HG02943 (cell line): ENCODE results near the gene RUSC1.
"Not testable (repeated sequence)": the region's sequence is repeated elsewhere in the genome, so short reads cannot be mapped to it uniquely, and the experiment has no call there.

Experiments used
- ATAC-seq: cut with Tn5 transposase; IDR thresholded peaks from one replicate; pipeline ENCODE4 v1.9.1; 2021; ENCODE audit warnings: mild to moderate bottlenecking, low read depth, moderate library complexity; ENCODE audit not compliant: unreplicated experiment

Gene RUSC1

GRCh38 chr1:155320661-155321617 is at the start of gene RUSC1:
TSS of gene RUSC1 (plus strand) at chr1:155320894. CDS start at chr1:155321774, 880 bp downstream.
- ATAC-seq = no peak

GRCh38 chr1:155272466-155273342 is 48.0 kb upstream of the RUSC1 start:
- peak; percentile 13 for ATAC-seq

GRCh38 chr1:155273343-155274245 is 47.1 kb upstream of the RUSC1 start, which contains the start of gene CLK2:
TSS of gene CLK2 (minus strand) at chr1:155273504. CDS start at chr1:155270977, 2,527 bp downstream.
- peak; percentile 64 for ATAC-seq

GRCh38 chr1:155277070-155277901 is 43.4 kb upstream of the RUSC1 start, which contains the start of gene HCN3:
TSS of gene HCN3 (plus strand) at chr1:155277463. CDS start at chr1:155277591, 128 bp downstream.
- peak; percentile 52 for ATAC-seq

GRCh38 chr1:155277902-155278688 is 42.6 kb upstream of the RUSC1 start:
- no peak for ATAC-seq

GRCh38 chr1:155278689-155279160 is 42.0 kb upstream of the RUSC1 start:
- ATAC-seq = no peak

GRCh38 chr1:155279268-155279667 is 41.4 kb upstream of the RUSC1 start:
- ATAC-seq = no peak

- ATAC-seq = no peak
These were observed 38.1 kb upstream of the RUSC1 start for GRCh38 chr1:155282488-155283091.

GRCh38 chr1:155284476-155284875 is 36.2 kb upstream of the RUSC1 start:
- ATAC-seq = no peak

GRCh38 chr1:155285063-155285462 is 35.6 kb upstream of the RUSC1 start:
- no peak for ATAC-seq

- ATAC-seq = no peak
These were observed 35.1 kb upstream of the RUSC1 start for GRCh38 chr1:155285631-155286044.

- ATAC-seq = no peak
These were observed 34.1 kb upstream of the RUSC1 start for GRCh38 chr1:155286544-155286943.

GRCh38 chr1:155287987-155288543 is 32.6 kb upstream of the RUSC1 start:
- no peak for ATAC-seq

GRCh38 chr1:155291006-155291405 is 29.7 kb upstream of the RUSC1 start:
- not testable (repeated sequence) for ATAC-seq

- ATAC-seq = no peak
These were observed 27.5 kb upstream of the RUSC1 start for GRCh38 chr1:155293086-155293749.

- ATAC-seq = no peak
These were observed 26.0 kb upstream of the RUSC1 start for GRCh38 chr1:155294520-155295182.
